LNCaP clone FGC (cell line): ENCODE measurements around the gene RPL13.
A peak's percentile ranks its signal among the peaks of the same experiment; 100 is the strongest.

Source experiments
- DNase-seq: peaks from one replicate; pipeline ENCODE4 v3.0.0-alpha.2; 2011; ENCODE audit warnings: low read depth
- H3K4me3 ChIP-seq: 2 replicates; pipeline ENCODE4 v1.5.1; 2011; ENCODE audit warnings: mild to moderate bottlenecking, low read depth, low read length, control low read depth
- TF ChIP-seq, protein P1 (sequence below): IDR thresholded peaks from 2 replicates; pipeline ENCODE4 v1.5.1; 2012; ENCODE audit warnings: mild to moderate bottlenecking; ENCODE audit not compliant: control insufficient read depth, insufficient read depth; ENCODE audit errors: extremely low read depth

The RPL13 gene

DNA sequence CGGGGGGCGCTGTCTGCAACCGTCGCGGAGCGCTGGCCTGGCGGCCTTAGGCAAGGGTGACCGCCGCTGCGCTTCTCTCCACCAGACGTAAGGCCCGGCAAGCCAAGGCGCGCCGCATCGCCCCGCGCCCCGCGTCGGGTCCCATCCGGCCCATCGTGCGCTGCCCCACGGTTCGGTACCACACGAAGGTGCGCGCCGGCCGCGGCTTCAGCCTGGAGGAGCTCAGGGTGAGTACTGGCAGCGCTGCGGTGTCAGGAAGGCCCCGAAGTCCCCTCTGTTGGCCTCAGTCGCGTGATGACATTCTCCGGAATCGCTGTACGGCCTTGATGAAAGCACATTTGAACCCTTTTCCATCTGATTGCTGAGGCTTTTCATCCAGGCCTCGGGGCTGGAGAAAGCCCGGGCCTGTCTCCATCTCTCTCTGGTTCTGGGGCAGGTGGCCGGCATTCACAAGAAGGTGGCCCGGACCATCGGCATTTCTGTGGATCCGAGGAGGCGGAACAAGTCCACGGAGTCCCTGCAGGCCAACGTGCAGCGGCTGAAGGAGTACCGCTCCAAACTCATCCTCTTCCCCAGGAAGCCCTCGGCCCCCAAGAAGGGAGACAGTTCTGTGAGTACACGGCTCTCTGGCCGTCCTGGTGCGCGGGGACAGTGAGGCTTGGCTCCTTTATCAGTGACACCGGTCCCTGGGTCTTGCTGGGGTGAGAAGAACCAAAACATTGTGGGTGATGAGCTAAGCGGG lies 831 bp downstream of the RPL13 start:
- DNase-seq, result no peak
- H3K4me3 ChIP-seq, result peak overlapping the region; percentile 94
- TF ChIP-seq, protein P1, sequence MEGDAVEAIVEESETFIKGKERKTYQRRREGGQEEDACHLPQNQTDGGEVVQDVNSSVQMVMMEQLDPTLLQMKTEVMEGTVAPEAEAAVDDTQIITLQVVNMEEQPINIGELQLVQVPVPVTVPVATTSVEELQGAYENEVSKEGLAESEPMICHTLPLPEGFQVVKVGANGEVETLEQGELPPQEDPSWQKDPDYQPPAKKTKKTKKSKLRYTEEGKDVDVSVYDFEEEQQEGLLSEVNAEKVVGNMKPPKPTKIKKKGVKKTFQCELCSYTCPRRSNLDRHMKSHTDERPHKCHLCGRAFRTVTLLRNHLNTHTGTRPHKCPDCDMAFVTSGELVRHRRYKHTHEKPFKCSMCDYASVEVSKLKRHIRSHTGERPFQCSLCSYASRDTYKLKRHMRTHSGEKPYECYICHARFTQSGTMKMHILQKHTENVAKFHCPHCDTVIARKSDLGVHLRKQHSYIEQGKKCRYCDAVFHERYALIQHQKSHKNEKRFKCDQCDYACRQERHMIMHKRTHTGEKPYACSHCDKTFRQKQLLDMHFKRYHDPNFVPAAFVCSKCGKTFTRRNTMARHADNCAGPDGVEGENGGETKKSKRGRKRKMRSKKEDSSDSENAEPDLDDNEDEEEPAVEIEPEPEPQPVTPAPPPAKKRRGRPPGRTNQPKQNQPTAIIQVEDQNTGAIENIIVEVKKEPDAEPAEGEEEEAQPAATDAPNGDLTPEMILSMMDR, result 0 out of 2 replicates have a peak, but pooled peaks have one; percentile 9

DNA sequence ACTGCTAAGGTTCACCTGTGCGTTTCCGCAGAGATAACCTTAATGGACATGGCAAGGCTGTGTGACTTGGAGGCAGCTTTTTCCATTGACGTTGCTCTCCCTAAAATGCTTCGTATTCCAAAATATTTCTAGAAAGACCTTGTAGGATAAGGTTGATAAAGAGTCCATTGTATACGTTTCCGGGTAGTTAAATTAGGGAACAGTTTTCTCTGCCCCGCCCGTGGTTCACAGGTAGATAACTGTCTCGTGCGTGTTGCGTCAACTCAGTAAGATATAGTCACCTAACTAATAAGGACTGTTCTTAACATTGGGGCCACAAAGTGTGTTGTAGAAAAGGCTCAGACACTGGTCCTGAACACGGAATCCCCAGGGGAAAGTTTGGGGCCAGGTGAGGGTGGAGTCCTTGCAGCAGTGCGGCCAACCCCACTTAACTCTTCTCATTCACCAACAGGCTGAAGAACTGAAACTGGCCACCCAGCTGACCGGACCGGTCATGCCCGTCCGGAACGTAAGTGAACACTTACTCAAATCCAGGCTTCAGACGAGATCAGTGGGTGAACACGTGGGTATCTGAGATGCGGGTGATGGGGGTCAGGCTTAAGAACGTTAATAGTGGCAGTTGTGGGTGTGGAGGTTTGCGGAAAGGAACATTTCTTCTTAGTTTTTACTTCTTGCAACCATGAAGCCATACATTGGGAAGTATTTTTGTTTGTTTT lies 1.6 kb downstream of the RPL13 start:
- peak; percentile 34 for DNase-seq
- TF ChIP-seq, protein P1, result no peak
- H3K4me3 ChIP-seq, result peak overlapping the region; percentile 94

DNA sequence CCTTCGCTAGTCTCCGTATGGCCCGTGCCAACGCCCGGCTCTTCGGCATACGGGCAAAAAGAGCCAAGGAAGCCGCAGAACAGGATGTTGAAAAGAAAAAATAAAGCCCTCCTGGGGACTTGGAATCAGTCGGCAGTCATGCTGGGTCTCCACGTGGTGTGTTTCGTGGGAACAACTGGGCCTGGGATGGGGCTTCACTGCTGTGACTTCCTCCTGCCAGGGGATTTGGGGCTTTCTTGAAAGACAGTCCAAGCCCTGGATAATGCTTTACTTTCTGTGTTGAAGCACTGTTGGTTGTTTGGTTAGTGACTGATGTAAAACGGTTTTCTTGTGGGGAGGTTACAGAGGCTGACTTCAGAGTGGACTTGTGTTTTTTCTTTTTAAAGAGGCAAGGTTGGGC lies 2.5 kb downstream of the RPL13 start:
- TF ChIP-seq, protein P1, result no peak
- DNase-seq, result no peak
- H3K4me3 ChIP-seq, result peak overlapping the region; percentile 94

DNA sequence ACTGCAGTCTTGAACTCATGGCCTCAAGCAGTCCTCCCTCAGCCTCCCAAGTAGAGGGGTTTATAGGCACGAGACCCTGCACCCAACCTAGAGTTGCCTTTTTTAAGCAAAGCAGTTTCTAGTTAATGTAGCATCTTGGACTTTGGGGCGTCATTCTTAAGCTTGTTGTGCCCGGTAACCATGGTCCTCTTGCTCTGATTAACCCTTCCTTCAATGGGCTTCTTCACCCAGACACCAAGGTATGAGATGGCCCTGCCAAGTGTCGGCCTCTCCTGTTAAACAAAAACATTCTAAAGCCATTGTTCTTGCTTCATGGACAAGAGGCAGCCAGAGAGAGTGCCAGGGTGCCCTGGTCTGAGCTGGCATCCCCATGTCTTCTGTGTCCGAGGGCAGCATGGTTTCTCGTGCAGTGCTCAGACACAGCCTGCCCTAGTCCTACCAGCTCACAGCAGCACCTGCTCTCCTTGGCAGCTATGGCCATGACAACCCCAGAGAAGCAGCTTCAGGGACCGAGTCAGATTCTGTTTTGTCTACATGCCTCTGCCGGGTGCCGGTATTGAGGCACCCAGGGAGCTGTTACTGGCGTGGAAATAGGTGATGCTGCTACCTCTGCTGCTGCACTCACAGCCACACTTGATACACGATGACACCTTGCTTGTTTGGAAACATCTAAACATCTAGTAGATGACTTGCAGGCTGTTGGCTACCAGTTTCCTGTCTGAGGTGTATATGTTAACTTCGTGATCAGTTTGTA lies 3.3 kb downstream of the RPL13 start:
- no peak for DNase-seq
- TF ChIP-seq, protein P1, result no peak
- H3K4me3 ChIP-seq, result peak overlapping the region; percentile 94; the same call in 1 of the 2 replicates

DNA sequence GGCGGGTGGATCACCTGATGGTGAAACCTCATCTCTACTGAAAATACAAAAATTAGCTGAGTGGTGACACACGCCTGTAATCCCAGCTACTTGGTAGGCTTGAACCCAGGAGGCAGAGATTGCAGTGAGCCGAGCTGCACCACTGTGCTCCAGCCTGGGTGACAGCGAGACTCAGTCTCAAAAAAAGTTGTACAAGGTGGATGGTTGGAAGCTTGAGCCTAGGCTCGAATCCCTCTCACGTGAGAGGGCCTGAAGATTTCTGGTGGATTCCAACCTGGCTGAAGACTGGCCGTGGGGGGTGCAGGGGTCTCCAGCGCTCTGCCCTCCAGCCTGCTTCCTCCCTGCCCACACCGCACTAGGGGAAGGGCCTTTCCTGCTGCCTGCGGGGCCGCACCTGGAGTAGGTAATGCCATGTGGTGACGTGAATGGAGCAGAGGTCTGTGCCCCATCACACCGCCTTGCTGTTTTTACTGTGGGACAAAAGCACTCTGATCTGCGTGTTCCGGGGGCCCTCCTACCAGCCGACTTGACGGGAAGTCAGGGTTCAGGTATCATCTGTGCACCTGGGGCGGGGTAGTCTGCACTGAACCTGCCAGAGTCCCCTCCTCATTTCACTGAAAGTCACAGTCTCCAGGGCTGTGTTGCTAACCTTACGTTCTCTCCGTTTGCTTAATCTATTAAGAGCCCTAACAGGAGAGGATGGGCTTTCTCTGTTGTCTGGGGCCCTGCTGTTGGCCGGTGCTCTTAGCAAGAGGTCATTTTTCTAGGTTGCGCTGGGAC lies 4.2 kb downstream of the RPL13 start:
- no peak overlapping the region; the same call in 1 of the 2 replicates for H3K4me3 ChIP-seq
- DNase-seq, result no peak
- TF ChIP-seq, protein P1, result no peak

DNA sequence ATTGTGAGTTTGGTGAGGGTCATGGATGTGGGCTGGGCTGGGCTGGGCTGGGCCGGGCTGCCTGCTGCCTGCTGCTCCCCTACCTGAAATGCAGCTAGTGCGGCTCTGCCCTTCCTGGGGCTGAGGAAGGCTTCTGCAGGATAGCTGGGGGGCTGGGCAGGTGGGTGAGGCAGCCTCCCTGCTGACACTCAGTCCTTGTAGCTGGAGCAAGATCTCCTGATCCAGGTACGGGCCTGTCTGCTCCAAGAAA lies 4.7 kb downstream of the RPL13 start:
- DNase-seq, result no peak
- TF ChIP-seq, protein P1, result no peak
- H3K4me3 ChIP-seq, result peak overlapping the region; percentile 32; the same call in 1 of the 2 replicates
